Measurements from ENCODE around the gene CORO2B. TPM values are rescaled to one million over a fixed set of nuclear protein-coding genes. Genes with fewer than 3 reads are reported as not detected.
A peak's percentile ranks its signal among the peaks of the same experiment; 100 is the strongest.

The CORO2B gene
- total RNA-seq, 1 experiment from 2014 or later: 0.14 TPM

GRCh38 chr15:68560501-68561113 lies 18.2 kb upstream of the CORO2B start:
- Mint-ChIP-seq H3K4me3 (ENCODE audit: low read depth, unreplicated experiment) (peak overlapping the region; percentile 78), H3K27me3 (ENCODE audit: unreplicated experiment) (peaks cover 84% of the 10 kb centered on the region), H3K4me1 (ENCODE audit: low read depth, unreplicated experiment) (peaks cover 23% of the 10 kb centered on the region), H3K36me3 (ENCODE audit: insufficient read depth, unreplicated experiment) (peaks cover 10% of the 10 kb centered on the region), H3K27ac (ENCODE audit: unreplicated experiment) (no peak overlapping the region), H3K9me3 (ENCODE audit: low read depth, unreplicated experiment) (no peaks in the 10 kb centered on the region)
- TF ChIP-seq CTCF (IDR thresholded peaks at IDR 0.05; ENCODE audit: unreplicated experiment): no peak
- intact Hi-C loops (cut with micrococcal nuclease; ENCODE audit: unreplicated experiment): no loop called here
- no TSS peak for BruUV-seq (replicated peaks)
- no peak for DNase-seq
- CTCF ChIA-PET: interaction anchor here (1.4 to 2.6 kb wide), 3 partner anchors 111 to 315 kb away, joined by 4 to 35 read pairs (median 16); no protein-coding TSS in a partner anchor

GRCh38 chr15:68561171-68561900 lies 17.5 kb upstream of the CORO2B start:
- BruUV-seq (replicated peaks): no TSS peak
- Mint-ChIP-seq H3K9me3 (ENCODE audit: low read depth, unreplicated experiment) (no peaks in the 10 kb centered on the region), H3K4me1 (ENCODE audit: low read depth, unreplicated experiment) (peaks cover 23% of the 10 kb centered on the region), H3K27ac (ENCODE audit: unreplicated experiment) (no peak overlapping the region), H3K36me3 (ENCODE audit: insufficient read depth, unreplicated experiment) (peaks cover 10% of the 10 kb centered on the region), H3K27me3 (ENCODE audit: unreplicated experiment) (peaks cover 84% of the 10 kb centered on the region), H3K4me3 (ENCODE audit: low read depth, unreplicated experiment) (no peak overlapping the region)
- no peak for TF ChIP-seq CTCF (IDR thresholded peaks at IDR 0.05; ENCODE audit: unreplicated experiment)
- CTCF ChIA-PET: interaction anchor here (0.6 to 2.6 kb wide), 2 partner anchors 314 to 876 kb away, joined by 4 to 16 read pairs; no protein-coding TSS in a partner anchor
- intact Hi-C loops (cut with micrococcal nuclease; ENCODE audit: unreplicated experiment): no loop called here
- DNase-seq: no peak

- Mint-ChIP-seq H3K27me3 (ENCODE audit: unreplicated experiment) (peaks cover 84% of the 10 kb centered on the region), H3K9me3 (ENCODE audit: low read depth, unreplicated experiment) (no peaks in the 10 kb centered on the region), H3K4me1 (ENCODE audit: low read depth, unreplicated experiment) (peaks cover 23% of the 10 kb centered on the region), H3K27ac (ENCODE audit: unreplicated experiment) (no peak overlapping the region), H3K36me3 (ENCODE audit: insufficient read depth, unreplicated experiment) (peaks cover 10% of the 10 kb centered on the region), H3K4me3 (ENCODE audit: low read depth, unreplicated experiment) (no peak overlapping the region)
- no peak for TF ChIP-seq CTCF (IDR thresholded peaks at IDR 0.05; ENCODE audit: unreplicated experiment)
- DNase-seq: no peak
- intact Hi-C loops (cut with micrococcal nuclease; ENCODE audit: unreplicated experiment): no loop called here
- no TSS peak for BruUV-seq (replicated peaks)
- CTCF ChIA-PET: interaction anchor here (0.6 kb wide), 1 partner anchor 875 kb away, joined by 4 read pairs; no protein-coding TSS in a partner anchor
Measured at GRCh38 chr15:68561901-68562300, 16.9 kb upstream of the CORO2B start.

GRCh38 chr15:68564173-68564572 lies 14.6 kb upstream of the CORO2B start:
- H3K27ac Mint-ChIP-seq (ENCODE audit: unreplicated experiment): no peak overlapping the region

More at GRCh38 chr15:68564173-68564572, 14.6 kb upstream of the CORO2B start:
- Mint-ChIP-seq H3K27me3 (ENCODE audit: unreplicated experiment) (peaks cover 86% of the 10 kb centered on the region), H3K4me1 (ENCODE audit: low read depth, unreplicated experiment) (peaks cover 18% of the 10 kb centered on the region), H3K4me3 (ENCODE audit: low read depth, unreplicated experiment) (no peak overlapping the region), H3K36me3 (ENCODE audit: insufficient read depth, unreplicated experiment) (peaks cover 9% of the 10 kb centered on the region), H3K9me3 (ENCODE audit: low read depth, unreplicated experiment) (no peaks in the 10 kb centered on the region)
- CTCF ChIA-PET: interaction anchor here (1.1 kb wide), 1 partner anchor 10 kb away, joined by 3 read pairs; no protein-coding TSS in a partner anchor
- BruUV-seq (replicated peaks): no TSS peak
- TF ChIP-seq CTCF (IDR thresholded peaks at IDR 0.05; ENCODE audit: unreplicated experiment): no peak
- DNase-seq: no peak
- intact Hi-C loops (cut with micrococcal nuclease; ENCODE audit: unreplicated experiment): no loop called here

Measured in Calu3 (cell line).